Glutamatergic neuron (in vitro differentiated cells): ENCODE measurements around the gene ABI3BP. TPM values are rescaled to one million over a fixed set of nuclear protein-coding genes. Genes with fewer than 3 reads are reported as not detected.

ENCODE experiments used
- DNase-seq: peaks from one replicate; pipeline ENCODE4 v3.0.0; 2022
- H3K27ac Mint-ChIP-seq: one replicate; pipeline ENCODE4 v1.8.0; 2020; ENCODE audit warnings: mild to moderate bottlenecking, mixed read lengths, inconsistent platforms; ENCODE audit not compliant: unreplicated experiment
- H3K27me3 Mint-ChIP-seq: one replicate; pipeline ENCODE4 v1.8.0; 2020; ENCODE audit warnings: mild to moderate bottlenecking, moderate library complexity, mixed read lengths, inconsistent platforms; ENCODE audit not compliant: unreplicated experiment
- H3K36me3 Mint-ChIP-seq: one replicate; pipeline ENCODE4 v1.8.0; 2020; ENCODE audit warnings: mild to moderate bottlenecking, mixed read lengths, inconsistent platforms; ENCODE audit not compliant: unreplicated experiment
- H3K4me1 Mint-ChIP-seq: one replicate; pipeline ENCODE4 v1.8.0; 2020; ENCODE audit warnings: mild to moderate bottlenecking, low read depth, mixed read lengths, inconsistent platforms; ENCODE audit not compliant: unreplicated experiment
- H3K4me3 Mint-ChIP-seq: one replicate; pipeline ENCODE4 v1.8.0; 2020; ENCODE audit warnings: mild to moderate bottlenecking, mixed read lengths, inconsistent platforms; ENCODE audit not compliant: unreplicated experiment
- H3K9me3 Mint-ChIP-seq: one replicate; pipeline ENCODE4 v1.8.0; 2020; ENCODE audit warnings: mild to moderate bottlenecking, moderate library complexity, mixed read lengths, inconsistent platforms; ENCODE audit not compliant: unreplicated experiment
- total RNA-seq: library from RNA; stranded (reverse); fragmentation: NEBNext Ultra II Directional; extraction: Animal tissue kit (Norgen Biotek cat#: 25700); gene quantifications from one replicate; pipeline ENCODE4 v1.2.1, GENCODE V29; 2021; ENCODE audit not compliant: unreplicated experiment
- TF ChIP-seq, protein P1 (sequence below): fragments of 200-600 bp; sonication (generic); IDR thresholded peaks from one replicate; pipeline ENCODE4 v1.5.0; 2021; ENCODE audit not compliant: partially characterized antibody, unreplicated experiment

Gene ABI3BP
- total RNA-seq, 1 donor from 2014 or later: not detected

- H3K4me3 Mint-ChIP-seq: no peak overlapping the region
- H3K27me3 Mint-ChIP-seq: no peaks in the 10 kb centered on the region
- H3K36me3 Mint-ChIP-seq: no peaks in the 10 kb centered on the region
Observed at GRCh38 chr3:100700708-100701107, 292.5 kb downstream of the ABI3BP start.

More at GRCh38 chr3:100700708-100701107, 292.5 kb downstream of the ABI3BP start:
- Mint-ChIP-seq H3K9me3 (no peaks in the 10 kb centered on the region), H3K27ac (no peak overlapping the region), H3K4me1 (no peaks in the 10 kb centered on the region)
- DNase-seq: no peak
- TF ChIP-seq, protein P1, sequence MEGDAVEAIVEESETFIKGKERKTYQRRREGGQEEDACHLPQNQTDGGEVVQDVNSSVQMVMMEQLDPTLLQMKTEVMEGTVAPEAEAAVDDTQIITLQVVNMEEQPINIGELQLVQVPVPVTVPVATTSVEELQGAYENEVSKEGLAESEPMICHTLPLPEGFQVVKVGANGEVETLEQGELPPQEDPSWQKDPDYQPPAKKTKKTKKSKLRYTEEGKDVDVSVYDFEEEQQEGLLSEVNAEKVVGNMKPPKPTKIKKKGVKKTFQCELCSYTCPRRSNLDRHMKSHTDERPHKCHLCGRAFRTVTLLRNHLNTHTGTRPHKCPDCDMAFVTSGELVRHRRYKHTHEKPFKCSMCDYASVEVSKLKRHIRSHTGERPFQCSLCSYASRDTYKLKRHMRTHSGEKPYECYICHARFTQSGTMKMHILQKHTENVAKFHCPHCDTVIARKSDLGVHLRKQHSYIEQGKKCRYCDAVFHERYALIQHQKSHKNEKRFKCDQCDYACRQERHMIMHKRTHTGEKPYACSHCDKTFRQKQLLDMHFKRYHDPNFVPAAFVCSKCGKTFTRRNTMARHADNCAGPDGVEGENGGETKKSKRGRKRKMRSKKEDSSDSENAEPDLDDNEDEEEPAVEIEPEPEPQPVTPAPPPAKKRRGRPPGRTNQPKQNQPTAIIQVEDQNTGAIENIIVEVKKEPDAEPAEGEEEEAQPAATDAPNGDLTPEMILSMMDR: no peak
